HEK293 (cell line): ENCODE measurements around the gene S100A12.

Experiments
- YY1 ChIP-seq: fragments of 450-650 bp; formaldehyde crosslinking; IDR thresholded peaks from 2 replicates; pipeline ENCODE4 v1.5.1; 2018; ENCODE audit warnings: missing biosample characterization, missing genetic modification characterization
- ZBTB1 ChIP-seq: fragments of 450-650 bp; formaldehyde crosslinking; IDR thresholded peaks from 2 replicates; pipeline ENCODE4 v1.5.1; 2016; ENCODE audit warnings: missing biosample characterization, missing genetic modification characterization
- ZNF121 ChIP-seq: fragments of 450-650 bp; formaldehyde crosslinking; IDR thresholded peaks from 2 replicates; pipeline ENCODE4 v1.5.1; 2016; ENCODE audit warnings: missing biosample characterization, missing genetic modification characterization
- ZNF239 ChIP-seq: fragments of 450-650 bp; formaldehyde crosslinking; IDR thresholded peaks from 2 replicates; pipeline ENCODE4 v1.5.1; 2016; ENCODE audit warnings: missing biosample characterization, missing genetic modification characterization
- ZNF24 ChIP-seq: fragments of 450-650 bp; formaldehyde crosslinking; IDR thresholded peaks from 2 replicates; pipeline ENCODE4 v1.5.1; 2016; ENCODE audit warnings: missing biosample characterization, missing genetic modification characterization
- ZNF341 ChIP-seq: fragments of 450-650 bp; formaldehyde crosslinking; IDR thresholded peaks from 2 replicates; pipeline ENCODE4; 2016; ENCODE audit warnings: low read depth, missing biosample characterization, missing genetic modification characterization
- TF ChIP-seq, protein P1 (sequence below): fragments of 450-650 bp; formaldehyde crosslinking; IDR thresholded peaks from 2 replicates; pipeline ENCODE4 v1.5.1; 2016; ENCODE audit warnings: missing biosample characterization, missing genetic modification characterization
- TF ChIP-seq, protein P2 (sequence below): fragments of 450-650 bp; formaldehyde crosslinking; IDR thresholded peaks from 2 replicates; pipeline ENCODE4 v1.5.1; 2017; ENCODE audit warnings: missing biosample characterization, missing genetic modification characterization
- TF ChIP-seq, protein P3 (sequence below): fragments of 450-650 bp; formaldehyde crosslinking; IDR thresholded peaks from 2 replicates; pipeline ENCODE4 v1.5.1; 2016; ENCODE audit warnings: missing biosample characterization, missing genetic modification characterization
- TF ChIP-seq, protein P4 (sequence below): fragments of 450-650 bp; formaldehyde crosslinking; IDR thresholded peaks from 2 replicates; pipeline ENCODE4 v1.5.1; 2016; ENCODE audit warnings: missing biosample characterization, missing genetic modification characterization
- TF ChIP-seq, protein P5 (sequence below): sonication (generic); formaldehyde crosslinking; IDR thresholded peaks from 2 replicates; pipeline ENCODE4 v1.8.1; 2022; ENCODE audit warnings: mild to moderate bottlenecking, moderate library complexity, missing genetic modification reagents

DNA sequence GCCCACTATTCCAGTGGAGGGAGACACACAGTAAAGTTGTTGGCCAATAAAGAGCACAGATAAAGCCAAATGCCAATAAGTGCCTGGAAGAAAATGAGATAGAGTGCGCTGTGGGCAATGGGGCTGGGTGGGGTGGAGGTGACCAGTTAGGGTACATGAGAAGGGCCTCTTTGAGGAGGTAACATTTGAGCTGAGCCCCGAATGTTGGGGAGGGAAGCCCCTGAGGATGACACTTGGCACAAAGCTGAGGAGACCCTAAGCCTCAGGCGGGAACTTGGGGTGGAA, 16.8 kb downstream of the S100A12 start:
- TF ChIP-seq, protein P1, sequence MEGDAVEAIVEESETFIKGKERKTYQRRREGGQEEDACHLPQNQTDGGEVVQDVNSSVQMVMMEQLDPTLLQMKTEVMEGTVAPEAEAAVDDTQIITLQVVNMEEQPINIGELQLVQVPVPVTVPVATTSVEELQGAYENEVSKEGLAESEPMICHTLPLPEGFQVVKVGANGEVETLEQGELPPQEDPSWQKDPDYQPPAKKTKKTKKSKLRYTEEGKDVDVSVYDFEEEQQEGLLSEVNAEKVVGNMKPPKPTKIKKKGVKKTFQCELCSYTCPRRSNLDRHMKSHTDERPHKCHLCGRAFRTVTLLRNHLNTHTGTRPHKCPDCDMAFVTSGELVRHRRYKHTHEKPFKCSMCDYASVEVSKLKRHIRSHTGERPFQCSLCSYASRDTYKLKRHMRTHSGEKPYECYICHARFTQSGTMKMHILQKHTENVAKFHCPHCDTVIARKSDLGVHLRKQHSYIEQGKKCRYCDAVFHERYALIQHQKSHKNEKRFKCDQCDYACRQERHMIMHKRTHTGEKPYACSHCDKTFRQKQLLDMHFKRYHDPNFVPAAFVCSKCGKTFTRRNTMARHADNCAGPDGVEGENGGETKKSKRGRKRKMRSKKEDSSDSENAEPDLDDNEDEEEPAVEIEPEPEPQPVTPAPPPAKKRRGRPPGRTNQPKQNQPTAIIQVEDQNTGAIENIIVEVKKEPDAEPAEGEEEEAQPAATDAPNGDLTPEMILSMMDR = no peak
- no peak for TF ChIP-seq ZNF239 (tag by site-specific recombination)
- TF ChIP-seq YY1 (tag by site-specific recombination) = no peak
- no peak for TF ChIP-seq ZBTB1 (tag by site-specific recombination)
- TF ChIP-seq, protein P2, sequence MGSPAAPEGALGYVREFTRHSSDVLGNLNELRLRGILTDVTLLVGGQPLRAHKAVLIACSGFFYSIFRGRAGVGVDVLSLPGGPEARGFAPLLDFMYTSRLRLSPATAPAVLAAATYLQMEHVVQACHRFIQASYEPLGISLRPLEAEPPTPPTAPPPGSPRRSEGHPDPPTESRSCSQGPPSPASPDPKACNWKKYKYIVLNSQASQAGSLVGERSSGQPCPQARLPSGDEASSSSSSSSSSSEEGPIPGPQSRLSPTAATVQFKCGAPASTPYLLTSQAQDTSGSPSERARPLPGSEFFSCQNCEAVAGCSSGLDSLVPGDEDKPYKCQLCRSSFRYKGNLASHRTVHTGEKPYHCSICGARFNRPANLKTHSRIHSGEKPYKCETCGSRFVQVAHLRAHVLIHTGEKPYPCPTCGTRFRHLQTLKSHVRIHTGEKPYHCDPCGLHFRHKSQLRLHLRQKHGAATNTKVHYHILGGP (tag by site-specific recombination) = no peak
- TF ChIP-seq, protein P3, sequence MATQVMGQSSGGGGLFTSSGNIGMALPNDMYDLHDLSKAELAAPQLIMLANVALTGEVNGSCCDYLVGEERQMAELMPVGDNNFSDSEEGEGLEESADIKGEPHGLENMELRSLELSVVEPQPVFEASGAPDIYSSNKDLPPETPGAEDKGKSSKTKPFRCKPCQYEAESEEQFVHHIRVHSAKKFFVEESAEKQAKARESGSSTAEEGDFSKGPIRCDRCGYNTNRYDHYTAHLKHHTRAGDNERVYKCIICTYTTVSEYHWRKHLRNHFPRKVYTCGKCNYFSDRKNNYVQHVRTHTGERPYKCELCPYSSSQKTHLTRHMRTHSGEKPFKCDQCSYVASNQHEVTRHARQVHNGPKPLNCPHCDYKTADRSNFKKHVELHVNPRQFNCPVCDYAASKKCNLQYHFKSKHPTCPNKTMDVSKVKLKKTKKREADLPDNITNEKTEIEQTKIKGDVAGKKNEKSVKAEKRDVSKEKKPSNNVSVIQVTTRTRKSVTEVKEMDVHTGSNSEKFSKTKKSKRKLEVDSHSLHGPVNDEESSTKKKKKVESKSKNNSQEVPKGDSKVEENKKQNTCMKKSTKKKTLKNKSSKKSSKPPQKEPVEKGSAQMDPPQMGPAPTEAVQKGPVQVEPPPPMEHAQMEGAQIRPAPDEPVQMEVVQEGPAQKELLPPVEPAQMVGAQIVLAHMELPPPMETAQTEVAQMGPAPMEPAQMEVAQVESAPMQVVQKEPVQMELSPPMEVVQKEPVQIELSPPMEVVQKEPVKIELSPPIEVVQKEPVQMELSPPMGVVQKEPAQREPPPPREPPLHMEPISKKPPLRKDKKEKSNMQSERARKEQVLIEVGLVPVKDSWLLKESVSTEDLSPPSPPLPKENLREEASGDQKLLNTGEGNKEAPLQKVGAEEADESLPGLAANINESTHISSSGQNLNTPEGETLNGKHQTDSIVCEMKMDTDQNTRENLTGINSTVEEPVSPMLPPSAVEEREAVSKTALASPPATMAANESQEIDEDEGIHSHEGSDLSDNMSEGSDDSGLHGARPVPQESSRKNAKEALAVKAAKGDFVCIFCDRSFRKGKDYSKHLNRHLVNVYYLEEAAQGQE (tag by site-specific recombination) = no peak
- TF ChIP-seq, protein P4, sequence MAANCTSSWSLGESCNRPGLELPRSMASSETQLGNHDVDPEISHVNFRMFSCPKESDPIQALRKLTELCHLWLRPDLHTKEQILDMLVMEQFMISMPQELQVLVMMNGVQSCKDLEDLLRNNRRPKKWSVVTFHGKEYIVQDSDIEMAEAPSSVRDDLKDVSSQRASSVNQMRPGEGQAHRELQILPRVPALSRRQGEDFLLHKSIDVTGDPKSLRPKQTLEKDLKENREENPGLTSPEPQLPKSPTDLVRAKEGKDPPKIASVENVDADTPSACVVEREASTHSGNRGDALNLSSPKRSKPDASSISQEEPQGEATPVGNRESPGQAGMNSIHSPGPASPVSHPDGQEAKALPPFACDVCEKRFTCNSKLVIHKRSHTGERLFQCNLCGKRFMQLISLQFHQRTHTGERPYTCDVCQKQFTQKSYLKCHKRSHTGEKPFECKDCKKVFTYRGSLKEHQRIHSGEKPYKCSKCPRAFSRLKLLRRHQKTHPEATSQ (tag by site-specific recombination) = no peak
- no peak for TF ChIP-seq ZNF341 (tag by site-specific recombination)
- TF ChIP-seq ZNF24 (tag by site-specific recombination) = no peak
- TF ChIP-seq ZNF121 (tag by site-specific recombination) = no peak
- TF ChIP-seq, protein P5, sequence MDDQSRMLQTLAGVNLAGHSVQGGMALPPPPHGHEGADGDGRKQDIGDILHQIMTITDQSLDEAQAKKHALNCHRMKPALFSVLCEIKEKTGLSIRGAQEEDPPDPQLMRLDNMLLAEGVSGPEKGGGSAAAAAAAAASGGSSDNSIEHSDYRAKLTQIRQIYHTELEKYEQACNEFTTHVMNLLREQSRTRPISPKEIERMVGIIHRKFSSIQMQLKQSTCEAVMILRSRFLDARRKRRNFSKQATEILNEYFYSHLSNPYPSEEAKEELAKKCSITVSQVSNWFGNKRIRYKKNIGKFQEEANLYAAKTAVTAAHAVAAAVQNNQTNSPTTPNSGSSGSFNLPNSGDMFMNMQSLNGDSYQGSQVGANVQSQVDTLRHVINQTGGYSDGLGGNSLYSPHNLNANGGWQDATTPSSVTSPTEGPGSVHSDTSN (CRISPR knock-in tag) = no peak
